RWPE2 (cell line): Measurements from ENCODE around the gene DGKK.

Experiments used
- ATAC-seq: fragments of 200-7000 bp; cut with Tn5 transposase; 3 replicates; pipeline ENCODE4 v1.9.1; 2021; ENCODE audit warnings: low read depth
- DNase-seq: peaks from one replicate; pipeline ENCODE4 v3.0.0-alpha.2; 2020; ENCODE audit warnings: low spot score
- H3K27ac ChIP-seq: fragments of 450-650 bp; 2 replicates; pipeline ENCODE4 v1.5.1; 2017; ENCODE audit warnings: mild to moderate bottlenecking; ENCODE audit not compliant: poor library complexity, severe bottlenecking
- H3K27me3 ChIP-seq: fragments of 250-450 bp; sonication (Bioruptor Pico); 2 replicates; pipeline ENCODE4 v1.5.1; 2021; ENCODE audit warnings: mild to moderate bottlenecking, moderate library complexity; ENCODE audit not compliant: insufficient read depth, poor library complexity, severe bottlenecking
- H3K36me3 ChIP-seq: fragments of 250-450 bp; sonication (Bioruptor Pico); 2 replicates; pipeline ENCODE4 v1.5.1; 2020; ENCODE audit warnings: low read depth, mild to moderate bottlenecking, moderate library complexity
- H3K4me1 ChIP-seq: fragments of 250-450 bp; sonication (Bioruptor Pico); 2 replicates; pipeline ENCODE4 v1.5.1; 2021; ENCODE audit warnings: mild to moderate bottlenecking, moderate library complexity; ENCODE audit not compliant: insufficient read depth, poor library complexity, severe bottlenecking
- H3K4me3 ChIP-seq: fragments of 250-450 bp; sonication (Bioruptor Pico); 2 replicates; pipeline ENCODE4 v1.5.1; 2021; ENCODE audit warnings: mild to moderate bottlenecking, moderate library complexity; ENCODE audit not compliant: severe bottlenecking
- H3K9me3 ChIP-seq: fragments of 250-450 bp; sonication (Bioruptor Pico); 2 replicates; pipeline ENCODE4 v1.5.1; 2021; ENCODE audit warnings: mild to moderate bottlenecking, moderate library complexity; ENCODE audit not compliant: severe bottlenecking
- TF ChIP-seq, protein P1 (sequence below): fragments of 450-650 bp; IDR thresholded peaks from one replicate; pipeline ENCODE4 v1.5.1; 2017; ENCODE audit warnings: mild to moderate bottlenecking, moderate library complexity; ENCODE audit not compliant: poor library complexity, severe bottlenecking

DGKK gene

DNA sequence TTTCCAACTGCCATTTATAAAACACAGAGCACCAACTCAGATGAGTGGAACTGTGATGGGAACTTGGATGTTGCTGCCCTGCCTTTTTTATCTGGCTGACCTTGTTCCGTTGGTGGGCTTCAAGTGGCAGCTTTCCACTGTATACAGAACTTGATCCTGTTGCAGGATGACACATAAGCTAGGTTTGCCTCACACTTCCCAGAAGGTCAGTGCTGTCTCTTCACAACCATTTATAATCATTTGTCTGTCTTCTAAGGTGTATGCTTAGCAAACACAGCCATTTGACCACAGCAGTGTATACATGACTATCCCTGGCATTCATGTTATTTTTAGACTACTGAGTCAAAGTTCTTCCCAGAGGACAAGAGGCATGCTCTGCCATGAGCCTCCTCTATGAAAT lies 20.3 kb downstream of the DGKK start:
- Histone ChIP-seq H3K27me3 (no peaks in the 10 kb centered on the region), H3K36me3 (no peaks in the 10 kb centered on the region), H3K27ac (no peak overlapping the region), H3K4me1 (no peaks in the 10 kb centered on the region), H3K4me3 (no peak overlapping the region), H3K9me3 (no peaks in the 10 kb centered on the region)
- TF ChIP-seq, protein P1, sequence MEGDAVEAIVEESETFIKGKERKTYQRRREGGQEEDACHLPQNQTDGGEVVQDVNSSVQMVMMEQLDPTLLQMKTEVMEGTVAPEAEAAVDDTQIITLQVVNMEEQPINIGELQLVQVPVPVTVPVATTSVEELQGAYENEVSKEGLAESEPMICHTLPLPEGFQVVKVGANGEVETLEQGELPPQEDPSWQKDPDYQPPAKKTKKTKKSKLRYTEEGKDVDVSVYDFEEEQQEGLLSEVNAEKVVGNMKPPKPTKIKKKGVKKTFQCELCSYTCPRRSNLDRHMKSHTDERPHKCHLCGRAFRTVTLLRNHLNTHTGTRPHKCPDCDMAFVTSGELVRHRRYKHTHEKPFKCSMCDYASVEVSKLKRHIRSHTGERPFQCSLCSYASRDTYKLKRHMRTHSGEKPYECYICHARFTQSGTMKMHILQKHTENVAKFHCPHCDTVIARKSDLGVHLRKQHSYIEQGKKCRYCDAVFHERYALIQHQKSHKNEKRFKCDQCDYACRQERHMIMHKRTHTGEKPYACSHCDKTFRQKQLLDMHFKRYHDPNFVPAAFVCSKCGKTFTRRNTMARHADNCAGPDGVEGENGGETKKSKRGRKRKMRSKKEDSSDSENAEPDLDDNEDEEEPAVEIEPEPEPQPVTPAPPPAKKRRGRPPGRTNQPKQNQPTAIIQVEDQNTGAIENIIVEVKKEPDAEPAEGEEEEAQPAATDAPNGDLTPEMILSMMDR: no peak
- ATAC-seq (no peak), DNase-seq (no peak)

DNA sequence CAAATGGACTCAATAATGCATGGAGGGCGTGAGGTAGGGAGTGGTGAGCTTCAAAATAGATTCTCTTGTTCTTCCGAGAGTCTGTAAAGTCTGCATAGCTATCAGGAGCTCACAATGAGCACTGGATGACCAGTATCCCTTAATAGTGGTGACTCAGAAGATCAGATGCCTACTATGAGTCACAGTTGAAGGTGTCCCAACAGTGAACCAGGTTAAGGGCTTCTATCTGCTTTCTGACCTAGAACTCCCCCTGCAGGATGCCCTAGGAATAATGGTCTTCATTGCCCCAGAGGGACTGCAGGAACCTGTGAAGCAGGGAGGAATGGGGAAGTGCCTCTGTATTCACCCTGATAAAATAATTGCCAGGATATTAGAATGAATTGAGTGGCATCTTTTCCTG lies 22.1 kb downstream of the DGKK start:
- Histone ChIP-seq H3K4me1 (no peaks in the 10 kb centered on the region), H3K36me3 (no peaks in the 10 kb centered on the region), H3K27me3 (no peaks in the 10 kb centered on the region), H3K4me3 (no peak overlapping the region), H3K27ac (no peak overlapping the region), H3K9me3 (no peaks in the 10 kb centered on the region)
- TF ChIP-seq, protein P1: peak; percentile 6
- ATAC-seq (peak; percentile 70; the same call in 2 of the 3 replicates), DNase-seq (no peak)

DNA sequence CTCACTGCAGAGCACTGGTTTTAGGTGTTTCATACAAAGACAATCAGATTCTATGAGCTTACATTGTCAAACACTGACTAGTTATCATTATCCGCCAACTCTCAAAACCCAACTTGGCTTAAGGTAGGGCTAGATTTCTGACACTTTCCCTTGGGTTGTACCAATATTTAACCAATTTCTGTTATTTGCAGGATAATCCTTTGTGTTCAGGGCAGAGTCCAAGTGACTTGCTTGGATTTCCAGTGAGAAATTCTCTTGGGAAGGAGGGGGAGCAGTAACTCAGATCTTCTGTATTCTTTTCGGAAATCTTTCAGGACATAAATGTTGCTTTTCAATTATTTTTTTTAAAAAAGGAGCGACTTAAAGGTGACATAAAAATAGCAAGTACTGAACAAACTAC lies 23.1 kb downstream of the DGKK start:
- H3K27me3 ChIP-seq: no peaks in the 10 kb centered on the region
- no peaks in the 10 kb centered on the region for H3K36me3 ChIP-seq
- ATAC-seq: no peak
- no peaks in the 10 kb centered on the region for H3K4me1 ChIP-seq
- H3K9me3 ChIP-seq: no peaks in the 10 kb centered on the region
- H3K27ac ChIP-seq: no peak overlapping the region
- no peak for DNase-seq
- TF ChIP-seq, protein P1: no peak
- H3K4me3 ChIP-seq: no peak overlapping the region

DNA sequence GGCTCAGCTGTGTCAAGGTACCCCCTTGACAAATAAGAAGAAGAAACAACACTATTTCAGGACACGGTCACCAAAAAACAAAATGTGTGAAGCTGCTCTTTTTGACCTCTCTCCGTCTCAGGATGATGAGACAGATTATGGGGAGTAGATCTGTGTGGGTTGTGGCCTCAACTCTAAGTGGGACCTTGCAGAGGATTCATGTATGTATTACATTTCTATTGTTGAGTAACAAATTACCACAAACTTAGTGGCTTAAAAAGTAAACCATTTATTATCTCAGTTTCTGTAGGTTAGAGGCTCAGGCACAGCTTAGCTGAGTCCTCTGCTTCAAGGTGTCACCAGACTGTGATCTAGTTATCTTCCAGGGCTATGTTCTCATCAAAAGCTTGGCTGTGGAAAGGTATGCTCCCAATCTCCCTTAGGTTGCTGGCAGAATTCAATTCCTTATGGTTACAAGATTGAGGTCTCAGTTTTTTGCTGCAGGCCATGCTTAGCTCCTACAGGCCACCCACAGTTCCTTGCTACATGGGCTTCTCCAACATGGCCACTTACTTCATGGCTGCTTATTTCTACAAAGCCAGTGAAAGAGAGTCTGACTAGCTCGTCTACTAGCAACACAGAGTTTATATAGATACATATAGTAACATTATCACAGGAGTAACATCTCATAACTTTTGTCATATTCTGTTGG lies 28.1 kb downstream of the DGKK start:
- ATAC-seq: no peak
- no peaks in the 10 kb centered on the region for H3K4me1 ChIP-seq

DNA sequence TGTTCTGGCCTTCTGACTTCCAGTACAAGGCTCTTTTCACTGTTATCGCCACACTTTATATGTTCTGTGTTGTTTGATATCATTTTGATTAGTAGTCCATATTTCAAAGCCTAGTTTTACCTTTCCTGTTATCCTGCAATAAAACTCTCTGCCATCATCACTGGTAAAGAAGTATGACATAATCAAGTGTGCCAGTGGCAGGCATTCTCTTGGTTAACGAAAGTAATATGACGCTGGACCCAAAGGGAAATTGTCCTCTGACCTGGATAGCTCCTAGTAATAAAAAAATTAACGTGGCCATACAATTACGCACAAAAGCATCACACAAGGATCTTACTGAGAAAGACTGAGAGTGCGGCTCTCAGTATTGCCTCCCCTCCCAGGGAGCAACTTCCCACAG lies 33.8 kb downstream of the DGKK start:
- DNase-seq: no peak
- no peak overlapping the region for H3K4me3 ChIP-seq
- no peaks in the 10 kb centered on the region for H3K4me1 ChIP-seq
- no peaks in the 10 kb centered on the region for H3K27me3 ChIP-seq
- H3K9me3 ChIP-seq: no peaks in the 10 kb centered on the region
- TF ChIP-seq, protein P1: no peak
- H3K27ac ChIP-seq: no peak overlapping the region
- no peak for ATAC-seq
- H3K36me3 ChIP-seq: no peaks in the 10 kb centered on the region

More for the DNA sequence above, 28.1 kb downstream of the DGKK start:
- no peak overlapping the region for H3K27ac ChIP-seq
- TF ChIP-seq, protein P1: no peak
- H3K36me3 ChIP-seq: no peaks in the 10 kb centered on the region
- H3K4me3 ChIP-seq: no peak overlapping the region
- DNase-seq: no peak
- no peaks in the 10 kb centered on the region for H3K27me3 ChIP-seq
- H3K9me3 ChIP-seq: no peaks in the 10 kb centered on the region
